Natural killer cell treated with Interleukin-12 subunit alpha and Interleukin-12 subunit beta and Interleukin-15 and Interleukin-18, amount 100 ng/mL, for 72 hours (primary cell): ENCODE results near the gene CEP131. TPM values are rescaled to one million over a fixed set of nuclear protein-coding genes. Genes with fewer than 3 reads are reported as not detected.
"Not testable (repeated sequence)": the region's sequence is repeated elsewhere in the genome, so short reads cannot be mapped to it uniquely, and the experiment has no call there.

Experiments
- ATAC-seq, 2 donors: fragments of 150-1000 bp; cut with Tn5 transposase in 1 of 2; sonication (Bioruptor Pico), chemical (Tn5 transposase) in 1 of 2; 2 replicates each; pipeline ENCODE4 v1.10.0; 2021
- DNase-seq: peaks from one replicate; pipeline ENCODE4 v3.0.0; 2022; ENCODE audit warnings: low spot score
- H3K27ac Mint-ChIP-seq, 2 donors: 1 replicate in 1 of 2; 2 replicates in 1 of 2; pipeline ENCODE4 v1.8.0; 2022; ENCODE audit warnings: mixed read lengths in 2 of 2, mild to moderate bottlenecking in 1 of 2, moderate library complexity in 1 of 2
- H3K27me3 Mint-ChIP-seq, 2 donors: 1 replicate in 1 of 2; 2 replicates in 1 of 2; pipeline ENCODE4 v1.8.0; 2022; ENCODE audit warnings: mixed read lengths in 2 of 2
- H3K36me3 Mint-ChIP-seq: one replicate; pipeline ENCODE4 v1.8.0; 2022; ENCODE audit warnings: mixed read lengths
- H3K4me1 Mint-ChIP-seq, 2 donors: 1 replicate in 1 of 2; 2 replicates in 1 of 2; pipeline ENCODE4 v1.8.0; 2022; ENCODE audit warnings: low read depth in 2 of 2, mixed read lengths in 2 of 2, mild to moderate bottlenecking in 1 of 2
- H3K4me3 Mint-ChIP-seq: one replicate; pipeline ENCODE4 v1.8.0; 2022; ENCODE audit warnings: mixed read lengths
- H3K9me3 Mint-ChIP-seq: 2 replicates; pipeline ENCODE4 v1.8.0; 2022; ENCODE audit warnings: mixed read lengths
- total RNA-seq, 2 donors: library from RNA; stranded (reverse); gene quantifications; one replicate each; pipeline ENCODE4 v1.2.3, GENCODE V29; 2022

CEP131 gene
- total RNA-seq, 2 donors from 2014 or later: 7.8 to 14.5 TPM

DNA sequence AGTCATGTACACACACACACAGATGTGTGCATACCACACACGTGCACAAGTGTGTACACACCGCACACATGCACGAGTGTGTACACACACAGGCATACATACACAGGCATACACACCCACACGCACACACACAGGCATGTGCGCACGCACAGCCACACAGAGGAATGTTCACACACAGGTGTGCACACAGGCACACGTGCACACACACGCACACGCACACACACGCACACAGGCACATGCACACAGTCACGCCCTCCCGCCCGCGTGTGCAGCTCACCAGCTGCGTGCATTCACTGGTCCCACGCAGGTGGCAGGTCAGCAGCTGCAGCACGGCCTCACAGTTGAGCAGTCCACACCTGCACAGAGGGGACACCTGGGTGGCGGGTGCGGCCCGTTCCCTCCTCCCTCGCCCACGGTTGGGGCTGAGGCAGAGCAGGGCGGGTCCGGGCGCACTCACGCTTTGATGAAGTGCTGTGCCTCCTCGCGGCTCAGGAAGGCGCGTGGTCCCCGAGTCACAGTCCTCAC is 8.4 kb upstream of the CEP131 start:
- Mint-ChIP-seq H3K4me3 (no peak overlapping the region), H3K27me3 (no peaks in the 10 kb centered on the region), H3K27ac (no peak overlapping the region), H3K9me3 (no peaks in the 10 kb centered on the region), H3K36me3 (peaks cover 12% of the 10 kb centered on the region), H3K4me1 (peaks cover 16 to 21% of the 10 kb centered on the region in 2 donors)
- DNase-seq (no peak), ATAC-seq (no peak)

DNA sequence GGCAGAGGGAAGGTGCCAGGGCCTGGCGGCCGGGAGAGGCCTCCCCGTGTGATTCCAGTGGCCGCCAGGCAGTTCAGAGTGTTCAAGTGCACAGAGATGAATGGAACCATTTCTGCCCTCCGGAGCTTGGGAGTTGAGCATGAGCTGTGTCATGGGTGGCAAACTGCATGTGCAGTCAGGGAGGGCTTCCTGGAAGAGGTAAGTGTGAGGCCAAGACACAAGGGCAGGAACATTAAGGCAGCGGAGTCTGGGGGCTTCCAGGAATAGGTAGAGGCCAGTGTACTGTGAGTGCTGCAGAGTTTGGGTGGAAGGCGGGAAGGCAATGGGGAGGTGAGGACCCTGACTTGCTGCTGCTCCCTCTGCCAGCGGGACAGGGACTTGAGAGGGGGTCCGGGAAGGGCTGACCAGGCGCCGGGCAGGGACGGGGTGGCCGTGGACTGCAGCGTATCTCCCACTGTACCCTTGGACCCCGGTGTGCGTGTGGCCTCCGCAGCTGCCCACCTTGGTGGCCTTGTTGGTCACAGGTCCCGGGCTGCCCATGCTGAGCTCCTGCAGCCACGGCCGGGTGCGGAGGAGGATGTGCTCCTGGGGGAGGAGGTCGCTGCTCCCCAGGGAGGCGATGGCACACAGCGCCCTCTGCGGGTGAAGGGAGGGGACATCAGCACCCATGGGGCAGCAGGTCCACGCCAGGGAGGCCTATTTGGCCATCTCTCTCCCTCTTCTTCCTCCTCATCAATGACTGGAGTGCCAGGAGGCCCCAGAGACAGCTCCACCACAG is 7.5 kb upstream of the CEP131 start:
- DNase-seq (no peak), ATAC-seq (no peak)
- Mint-ChIP-seq H3K36me3 (peaks cover 12% of the 10 kb centered on the region), H3K9me3 (no peaks in the 10 kb centered on the region), H3K4me1 (peaks cover 16 to 18% of the 10 kb centered on the region in 2 donors), H3K27ac (no peak overlapping the region), H3K4me3 (no peak overlapping the region), H3K27me3 (no peaks in the 10 kb centered on the region)

GRCh38 chr17:81229666-81229920 is 6.8 kb upstream of the CEP131 start:
- Mint-ChIP-seq H3K4me3 (no peak overlapping the region), H3K9me3 (no peaks in the 10 kb centered on the region)

DNA sequence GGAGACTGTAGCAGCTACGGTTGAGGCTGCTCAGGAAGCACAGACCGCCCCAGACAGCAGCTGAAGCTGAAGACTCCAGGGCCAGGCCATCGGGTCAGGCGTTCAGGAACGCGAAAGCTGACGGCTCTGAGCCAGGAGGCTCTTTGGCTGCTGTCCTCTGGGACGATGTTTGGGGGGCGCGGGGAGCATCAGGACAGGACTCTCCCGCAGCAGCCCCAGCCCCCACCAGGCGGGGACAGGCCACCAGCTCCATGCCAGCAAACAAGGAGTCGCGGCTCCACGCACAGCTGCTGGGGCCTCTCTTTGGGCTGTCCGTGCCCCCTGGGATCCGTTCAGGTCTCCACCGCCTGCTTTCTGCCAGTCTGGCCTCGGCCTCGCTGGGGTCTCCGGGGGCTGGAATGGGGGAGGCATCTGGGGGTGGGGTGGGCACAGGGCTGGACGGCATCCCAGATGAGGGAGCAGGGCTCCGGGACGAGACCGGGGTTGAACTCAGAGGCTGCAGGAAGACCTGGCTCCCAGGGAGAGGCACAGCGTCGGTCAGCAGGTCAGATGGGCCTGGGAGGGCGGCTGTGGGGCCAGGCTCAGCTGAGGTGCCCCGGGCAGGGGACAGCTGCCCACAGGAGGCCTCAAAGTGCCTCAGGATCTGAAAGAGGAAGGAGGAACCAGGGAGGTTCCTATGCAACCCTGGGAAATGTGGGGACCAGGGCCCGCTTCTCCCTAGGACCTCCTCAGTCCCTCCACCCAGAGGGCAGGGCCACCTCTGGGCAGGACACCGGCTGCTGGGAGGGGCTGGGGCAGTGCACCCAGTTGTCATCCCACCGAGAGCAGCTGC is 6.3 kb upstream of the CEP131 start:
- Mint-ChIP-seq H3K36me3 (peaks cover 12% of the 10 kb centered on the region), H3K27ac (no peak overlapping the region), H3K4me1 (peaks cover 9 to 12% of the 10 kb centered on the region in 2 donors), H3K9me3 (no peaks in the 10 kb centered on the region), H3K27me3 (no peaks in the 10 kb centered on the region), H3K4me3 (no peak overlapping the region)
- ATAC-seq (no peak), DNase-seq (no peak)

More at GRCh38 chr17:81229666-81229920, 6.8 kb upstream of the CEP131 start:
- H3K36me3 Mint-ChIP-seq: peaks cover 12% of the 10 kb centered on the region
- no peaks in the 10 kb centered on the region for H3K27me3 Mint-ChIP-seq
- ATAC-seq: no peak
- no peak overlapping the region for H3K27ac Mint-ChIP-seq
- peaks cover 10 to 12% of the 10 kb centered on the region in 2 donors for H3K4me1 Mint-ChIP-seq
- DNase-seq: no peak

GRCh38 chr17:81228420-81228819 is 5.7 kb upstream of the CEP131 start:
- Mint-ChIP-seq H3K9me3 (no peaks in the 10 kb centered on the region), H3K4me1 (peaks cover 15 to 17% of the 10 kb centered on the region in 2 donors), H3K36me3 (peaks cover 12% of the 10 kb centered on the region), H3K4me3 (no peak overlapping the region), H3K27ac (peak overlapping the region in 1 of 2 donors; percentile 15), H3K27me3 (no peaks in the 10 kb centered on the region)
- DNase-seq (no peak), ATAC-seq (no peak)

DNA sequence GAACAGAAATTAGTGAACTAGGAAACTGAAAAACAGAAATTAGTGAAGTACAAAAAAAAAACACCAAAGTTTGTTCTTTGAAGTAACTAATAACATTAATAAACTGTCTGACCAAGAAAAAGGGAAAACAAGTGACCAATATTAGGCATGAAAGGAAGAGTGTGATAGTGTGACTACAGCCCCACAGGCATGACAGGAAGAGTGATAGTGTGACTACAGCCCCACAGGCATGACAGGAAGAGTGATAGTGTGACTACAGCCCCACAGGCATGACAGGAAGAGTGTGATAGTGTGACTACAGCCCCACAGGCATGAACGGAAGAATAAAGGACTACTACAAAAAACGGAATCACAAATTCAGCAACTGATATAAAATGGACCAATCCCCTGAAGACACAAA is 4.9 kb upstream of the CEP131 start:
- Mint-ChIP-seq H3K36me3 (peaks cover 12% of the 10 kb centered on the region), H3K27ac (peak overlapping the region in 1 of 2 donors; percentile 15), H3K4me1 (peaks cover 16 to 18% of the 10 kb centered on the region in 2 donors)
- DNase-seq, H3K4me3 Mint-ChIP-seq, H3K27me3 Mint-ChIP-seq, H3K9me3 Mint-ChIP-seq, ATAC-seq: not testable (repeated sequence)

- Mint-ChIP-seq H3K9me3 (no peaks in the 10 kb centered on the region), H3K4me3 (peak overlapping the region; percentile 89), H3K4me1 (peaks cover 16% of the 10 kb centered on the region in 2 donors), H3K27me3 (no peaks in the 10 kb centered on the region), H3K36me3 (no peaks in the 10 kb centered on the region), H3K27ac (peak overlapping the region; percentile 6 to 56)
- ATAC-seq (no peak), DNase-seq (no peak)
Measured at GRCh38 chr17:81223762-81224130, 981 bp upstream of the CEP131 start.

- Mint-ChIP-seq H3K4me1 (peaks cover 10 to 13% of the 10 kb centered on the region in 2 donors), H3K9me3 (no peaks in the 10 kb centered on the region), H3K36me3 (no peaks in the 10 kb centered on the region), H3K27me3 (no peaks in the 10 kb centered on the region), H3K4me3 (peak overlapping the region; percentile 89), H3K27ac (no peak overlapping the region)
- DNase-seq: no peak
- ATAC-seq: no peak
Measured at GRCh38 chr17:81222620-81222905, 202 bp downstream of the CEP131 start.

GRCh38 chr17:81221842-81222619 is 734 bp downstream of the CEP131 start:
- H3K27ac Mint-ChIP-seq: no peak overlapping the region
- peaks cover 7 to 12% of the 10 kb centered on the region in 2 donors for H3K4me1 Mint-ChIP-seq
- no peaks in the 10 kb centered on the region for H3K27me3 Mint-ChIP-seq
- DNase-seq: no peak
- H3K4me3 Mint-ChIP-seq: peak overlapping the region; percentile 89
- H3K9me3 Mint-ChIP-seq: no peaks in the 10 kb centered on the region
- ATAC-seq: no peak
- no peaks in the 10 kb centered on the region for H3K36me3 Mint-ChIP-seq

- DNase-seq: no peak
- Mint-ChIP-seq H3K27ac (no peak overlapping the region), H3K4me3 (peak overlapping the region; percentile 30)
Measured at GRCh38 chr17:81221371-81221841, 1.4 kb downstream of the CEP131 start.

DNA sequence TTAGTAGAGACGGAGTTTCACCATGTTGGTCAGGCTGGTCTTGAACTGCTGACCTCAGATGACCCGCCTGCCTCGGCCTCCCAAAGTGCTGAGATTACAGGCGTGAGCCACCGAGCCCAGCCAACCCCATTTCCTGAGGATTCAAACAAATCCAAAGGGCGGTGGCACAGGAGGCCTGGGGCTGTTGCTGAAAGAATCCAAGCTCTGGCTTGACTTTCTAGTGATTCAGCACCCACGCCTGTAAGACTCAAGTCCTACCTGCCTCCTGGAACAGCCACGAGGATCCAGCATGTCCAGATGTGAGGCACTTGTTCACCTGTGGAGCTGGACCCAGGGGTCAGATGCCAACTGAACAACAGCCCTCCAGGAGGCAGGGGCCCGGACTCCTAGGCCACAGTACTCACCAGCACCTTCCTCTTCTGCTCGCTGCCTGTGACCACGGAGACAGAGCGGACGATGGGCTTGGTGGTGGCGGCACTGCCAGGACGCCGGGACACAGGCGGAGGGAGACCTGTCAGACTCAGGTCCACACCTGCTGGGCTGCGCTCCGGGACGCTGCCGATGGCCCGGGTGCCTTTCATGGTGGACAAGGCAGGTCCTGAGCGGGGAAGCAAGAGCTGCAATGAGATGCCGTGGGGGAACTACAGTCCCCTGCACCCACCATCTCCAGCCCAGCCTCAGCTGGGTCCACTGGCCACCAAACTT is 3.1 kb downstream of the CEP131 start:
- Mint-ChIP-seq H3K27ac (no peak overlapping the region), H3K4me1 (peaks cover 7 to 12% of the 10 kb centered on the region in 2 donors), H3K36me3 (no peaks in the 10 kb centered on the region), H3K4me3 (no peak overlapping the region), H3K9me3 (no peaks in the 10 kb centered on the region), H3K27me3 (no peaks in the 10 kb centered on the region)
- ATAC-seq (no peak), DNase-seq (no peak)

More at GRCh38 chr17:81221371-81221841, 1.4 kb downstream of the CEP131 start:
- Mint-ChIP-seq H3K4me1 (peaks cover 7 to 12% of the 10 kb centered on the region in 2 donors), H3K27me3 (no peaks in the 10 kb centered on the region), H3K9me3 (no peaks in the 10 kb centered on the region), H3K36me3 (no peaks in the 10 kb centered on the region)
- ATAC-seq: no peak

DNA sequence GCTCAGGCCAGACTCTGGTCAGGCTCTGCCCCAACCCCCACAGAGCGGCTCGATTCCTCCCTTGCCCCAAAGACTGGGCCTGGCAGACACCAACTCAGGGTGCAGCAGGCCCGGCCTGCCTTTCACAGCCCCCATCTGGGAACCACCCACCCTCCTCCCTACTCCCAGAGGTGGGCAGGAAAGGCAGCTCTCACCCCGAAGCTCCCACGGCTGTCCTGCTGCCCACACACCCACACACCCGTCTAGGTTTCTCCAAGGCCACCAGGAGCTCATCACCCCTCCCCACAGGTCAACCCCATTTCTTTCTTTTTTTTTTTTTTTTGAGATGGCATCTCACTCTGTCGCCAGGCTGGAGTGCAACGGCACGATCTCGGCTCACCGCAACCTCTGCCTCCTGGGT is 3.8 kb downstream of the CEP131 start:
- no peak overlapping the region for H3K27ac Mint-ChIP-seq
- H3K36me3 Mint-ChIP-seq: no peaks in the 10 kb centered on the region
- H3K27me3 Mint-ChIP-seq: no peaks in the 10 kb centered on the region
- H3K4me3 Mint-ChIP-seq: no peak overlapping the region
- no peak for ATAC-seq
- H3K9me3 Mint-ChIP-seq: no peaks in the 10 kb centered on the region
- DNase-seq: no peak
- peaks cover 6 to 12% of the 10 kb centered on the region in 2 donors for H3K4me1 Mint-ChIP-seq

GRCh38 chr17:81218459-81218858 is 4.3 kb downstream of the CEP131 start:
- Mint-ChIP-seq H3K9me3 (no peaks in the 10 kb centered on the region), H3K4me1 (peaks cover 1 to 6% of the 10 kb centered on the region in 2 donors), H3K27ac (no peak overlapping the region), H3K4me3 (no peak overlapping the region), H3K36me3 (no peaks in the 10 kb centered on the region), H3K27me3 (no peaks in the 10 kb centered on the region)
- DNase-seq (no peak), ATAC-seq (no peak)
